HG02763 (cell line): Measurements from ENCODE around the gene MAGEC2.

Source experiments
- ATAC-seq: cut with Tn5 transposase; IDR thresholded peaks from one replicate; pipeline ENCODE4 v1.9.1; 2021; ENCODE audit warnings: mild to moderate bottlenecking, moderate library complexity; ENCODE audit not compliant: unreplicated experiment

Gene MAGEC2

GRCh38 chrX:142204522-142205433 lies at the start of gene MAGEC2:
TSS of gene MAGEC2 (minus strand) at chrX:142205290. CDS start at chrX:142203987, 1,303 bp downstream.
- ATAC-seq: no peak

GRCh38 chrX:142251680-142252079 lies 46.6 kb upstream of the MAGEC2 start:
- ATAC-seq: no peak

GRCh38 chrX:142251202-142251601 lies 46.1 kb upstream of the MAGEC2 start:
- ATAC-seq: no peak

- no peak for ATAC-seq
Observed at GRCh38 chrX:142250502-142250901, 45.4 kb upstream of the MAGEC2 start.

- ATAC-seq: no peak
Observed at GRCh38 chrX:142249721-142250120, 44.6 kb upstream of the MAGEC2 start.

GRCh38 chrX:142244568-142244967 lies 39.5 kb upstream of the MAGEC2 start:
- no peak for ATAC-seq

GRCh38 chrX:142238536-142238935 lies 33.4 kb upstream of the MAGEC2 start:
- ATAC-seq: no peak

- ATAC-seq: no peak
Observed at GRCh38 chrX:142233400-142233799, 28.3 kb upstream of the MAGEC2 start.

- no peak for ATAC-seq
Observed at GRCh38 chrX:142214081-142214480, 9.0 kb upstream of the MAGEC2 start.

- ATAC-seq: no peak
Observed at GRCh38 chrX:142201113-142201512, 4.0 kb downstream of the MAGEC2 start.

- no peak for ATAC-seq
Observed at GRCh38 chrX:142186103-142186502, 19.0 kb downstream of the MAGEC2 start.

- no peak for ATAC-seq
Observed at GRCh38 chrX:142184756-142185602, 20.1 kb downstream of the MAGEC2 start.

- no peak for ATAC-seq
Observed at GRCh38 chrX:142156567-142156966, 48.5 kb downstream of the MAGEC2 start.
